Fibroblast of peridontal ligament (primary cell): ENCODE measurements around the gene MAPKAP1.
"Not testable (repeated sequence)": the region's sequence is repeated elsewhere in the genome, so short reads cannot be mapped to it uniquely, and the experiment has no call there.

ENCODE experiments used
- DNase-seq: peaks from one replicate; pipeline ENCODE4 v3.0.0-alpha.2; 2010; ENCODE audit errors: extremely low read depth

The MAPKAP1 gene

GRCh38 chr9:125415583-125416460 is 291.2 kb downstream of the MAPKAP1 start:
- DNase-seq: no peak

GRCh38 chr9:125413579-125413978 is 293.4 kb downstream of the MAPKAP1 start:
- no peak for DNase-seq

DNA sequence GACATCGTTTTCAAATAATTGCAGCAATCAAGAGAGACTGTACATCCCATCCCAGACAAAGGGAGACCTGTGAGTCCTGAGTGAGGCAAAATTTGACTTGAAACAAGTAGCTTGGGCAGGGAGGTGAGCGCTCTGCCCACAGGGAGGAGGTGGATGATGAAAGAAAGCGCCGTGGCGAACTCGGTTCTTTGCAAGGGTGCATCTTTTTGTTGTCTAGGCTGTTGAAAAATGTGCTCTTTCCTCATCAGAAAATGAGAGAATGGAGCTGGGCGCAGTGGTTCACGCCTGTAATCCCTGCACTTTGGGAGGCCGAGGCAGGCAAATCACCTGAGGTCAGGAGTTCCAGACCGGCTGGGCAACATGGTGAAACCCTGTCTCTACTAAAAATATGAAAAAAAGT is 294.8 kb downstream of the MAPKAP1 start:
- no peak for DNase-seq

DNA sequence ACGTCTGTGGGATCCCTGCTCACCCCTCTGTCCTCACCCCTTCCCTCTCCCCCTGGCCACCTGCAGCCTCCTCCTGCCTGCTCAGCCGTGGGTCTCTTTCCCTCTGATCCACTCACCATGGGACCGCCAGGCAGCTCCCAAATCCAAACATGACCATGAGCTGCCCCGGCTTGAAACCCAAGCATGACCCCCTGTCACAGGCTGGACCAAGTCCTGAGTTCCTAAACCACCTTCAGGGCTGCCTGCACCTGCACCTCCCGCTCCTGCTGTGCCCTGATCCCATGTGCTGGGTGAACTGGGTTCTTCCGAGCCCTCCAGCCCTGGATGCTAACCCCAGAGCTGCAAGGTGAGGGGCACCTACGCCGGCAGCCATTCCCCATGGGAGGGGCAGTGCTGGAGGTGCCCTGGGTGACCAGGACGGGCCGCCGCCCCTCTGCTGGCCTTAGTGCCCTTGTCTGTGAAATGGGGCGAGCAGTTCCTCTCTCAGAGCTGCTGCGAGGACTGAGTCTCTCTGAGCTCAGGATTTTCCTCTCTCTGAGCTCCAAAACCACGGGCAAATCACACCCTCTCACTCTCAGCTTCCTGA is 295.7 kb downstream of the MAPKAP1 start:
- DNase-seq: no peak

DNA sequence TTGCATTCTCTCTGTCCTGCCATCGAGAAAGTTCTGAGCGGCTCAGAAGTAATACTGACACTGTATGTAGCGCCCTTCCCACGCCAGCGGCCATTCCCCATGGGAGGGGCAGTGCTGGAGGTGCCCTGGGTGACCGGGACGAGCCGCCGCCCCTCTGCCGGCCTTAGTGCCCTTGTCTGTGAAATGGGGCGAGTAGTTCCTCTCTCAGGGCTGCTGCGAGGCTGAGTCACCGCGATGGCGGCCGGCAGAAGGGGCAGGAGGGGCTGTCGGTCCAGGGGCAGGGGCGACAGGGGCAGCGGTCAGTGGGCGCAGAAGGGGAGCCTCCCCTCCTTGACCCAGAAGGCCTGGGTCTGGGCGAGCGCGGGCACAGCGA is 296.5 kb downstream of the MAPKAP1 start:
- DNase-seq: no peak

DNA sequence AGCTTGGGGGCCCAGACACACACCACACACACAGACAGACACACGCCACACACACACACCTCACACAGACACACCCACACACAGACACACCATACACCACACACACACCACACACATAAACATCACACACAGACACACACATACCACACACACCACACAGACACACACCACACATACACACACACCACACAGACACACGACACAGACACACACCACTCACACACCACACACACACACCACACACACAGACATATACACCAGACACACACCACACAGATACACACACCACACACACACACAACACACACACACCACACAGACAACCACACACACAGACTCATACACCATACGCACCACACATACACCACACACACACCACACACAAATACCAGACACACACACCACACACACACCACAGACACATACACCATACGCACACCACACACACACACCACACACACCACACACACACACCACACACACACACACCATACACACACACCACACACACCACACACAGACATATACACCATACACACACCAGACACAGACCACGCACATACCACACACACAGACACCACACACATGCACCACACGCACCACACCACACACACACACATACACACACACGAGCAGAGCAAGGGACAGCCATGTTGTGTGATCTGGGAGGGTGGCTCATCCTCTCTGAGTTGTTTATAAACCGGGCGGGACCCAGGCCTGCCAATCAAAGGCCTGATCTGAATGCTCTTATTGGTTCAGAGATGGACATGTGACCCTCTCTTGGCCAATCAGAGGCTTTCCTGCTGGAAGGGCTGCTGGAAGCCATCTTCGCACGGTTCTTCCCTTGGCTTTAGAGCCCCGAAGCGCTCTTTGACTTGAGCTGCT is 297.1 kb downstream of the MAPKAP1 start:
- peak; percentile 22 for DNase-seq

DNA sequence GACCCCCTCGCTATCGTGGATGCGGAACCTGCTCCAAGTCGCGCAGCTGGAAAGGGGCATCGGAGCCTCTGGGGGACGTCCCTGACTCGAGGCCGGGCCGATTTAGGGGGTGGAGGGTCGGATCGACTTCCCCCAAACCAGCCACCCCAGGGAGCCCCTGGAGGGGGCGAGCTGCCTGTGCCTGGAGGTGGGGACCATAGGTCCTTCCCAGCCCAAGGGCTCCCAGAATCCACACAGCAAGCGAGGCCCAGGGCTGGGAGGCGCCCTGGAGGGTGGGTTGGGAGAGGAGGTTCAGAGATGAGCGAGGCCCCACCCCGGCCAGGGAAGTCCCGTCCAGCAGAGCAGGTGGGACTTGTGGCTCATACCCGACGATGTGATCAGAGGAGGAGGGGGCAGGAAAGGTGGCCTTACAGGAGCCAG is 297.8 kb downstream of the MAPKAP1 start:
- DNase-seq: no peak

GRCh38 chr9:125407974-125408900 is 298.8 kb downstream of the MAPKAP1 start:
- DNase-seq: peak; percentile 57

DNA sequence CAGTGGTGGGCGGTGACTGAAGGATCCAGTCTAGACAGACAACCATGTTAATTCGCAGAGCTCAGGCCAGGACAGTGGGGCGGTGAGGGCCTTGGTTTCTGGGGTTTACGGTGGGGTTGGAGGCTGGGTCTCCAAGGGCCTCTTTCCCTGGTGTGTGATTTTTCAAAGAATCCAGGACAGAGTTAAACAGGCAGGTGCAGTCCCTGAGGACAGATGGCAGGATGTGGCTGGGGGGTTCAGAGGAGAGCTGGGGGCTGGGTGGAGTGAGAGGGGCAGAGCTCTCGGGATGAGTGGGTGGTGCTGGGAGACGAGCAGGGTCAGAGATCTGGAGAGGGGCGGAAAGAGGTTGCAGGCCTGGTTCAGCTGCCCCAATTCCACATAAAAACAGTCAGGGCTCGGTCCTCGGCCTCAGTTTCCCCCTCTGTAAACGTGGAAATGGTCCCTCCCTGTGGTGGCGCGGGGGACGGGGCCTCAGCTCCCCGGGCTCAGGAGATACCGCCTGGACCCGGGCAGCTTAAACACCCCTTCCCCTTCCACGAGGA is 299.5 kb downstream of the MAPKAP1 start:
- no peak for DNase-seq

DNA sequence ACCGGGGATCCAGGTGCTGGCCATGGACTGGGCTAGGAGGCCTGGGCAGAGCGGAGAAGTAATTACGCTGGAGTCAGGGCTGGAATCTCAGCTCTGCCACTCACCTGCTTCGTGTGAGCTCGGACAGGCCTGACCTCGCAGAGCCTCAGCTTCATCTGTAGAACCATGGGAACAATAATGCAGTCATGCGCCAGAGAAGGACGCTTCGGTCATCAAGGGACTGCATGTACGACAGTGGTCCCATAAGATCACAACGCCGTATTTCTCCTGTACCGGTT is 300.3 kb downstream of the MAPKAP1 start:
- DNase-seq: no peak

DNA sequence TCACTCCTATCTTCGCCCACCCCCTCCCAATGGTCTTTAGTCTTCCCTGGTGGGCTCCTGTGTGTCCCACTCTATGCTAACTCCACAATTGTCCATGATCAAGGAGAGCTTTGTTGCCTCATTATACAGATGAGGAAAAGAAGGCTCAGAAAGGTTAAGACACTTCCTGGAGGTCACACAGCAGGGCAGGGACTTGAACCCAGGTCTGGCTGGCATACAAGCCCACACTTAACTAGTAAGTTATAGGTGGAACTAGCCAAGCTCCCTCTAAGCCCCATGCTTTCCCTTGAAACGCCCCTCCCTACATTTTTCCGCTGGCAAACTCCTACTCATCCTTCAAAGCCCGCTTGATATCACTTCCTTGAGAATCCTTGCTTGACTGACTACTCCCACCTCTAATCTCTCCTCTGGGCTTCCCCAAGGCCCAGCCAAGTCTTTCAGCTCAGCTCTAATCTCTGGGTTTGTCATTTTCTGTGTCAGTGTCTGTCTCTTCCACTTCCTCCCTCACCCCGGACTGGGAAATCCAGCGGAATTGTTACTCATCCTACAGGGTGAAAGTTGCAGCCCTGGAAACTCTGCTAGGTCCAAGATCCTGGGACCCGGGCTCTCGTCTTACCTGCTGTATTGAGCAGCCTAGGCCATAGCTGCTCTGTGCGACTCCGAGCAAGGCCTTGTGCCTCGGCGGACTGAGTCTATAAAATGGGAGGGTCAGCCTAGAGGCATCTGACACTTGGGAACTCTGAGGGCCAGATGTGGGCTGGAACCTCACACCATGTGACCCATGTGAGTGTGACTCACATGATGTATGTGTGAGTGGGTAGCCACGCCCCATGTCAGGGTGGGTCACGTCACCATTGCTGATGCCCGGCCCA is 300.8 kb downstream of the MAPKAP1 start:
- DNase-seq: no peak

- DNase-seq: no peak
Observed at GRCh38 chr9:125404733-125405132, 302.3 kb downstream of the MAPKAP1 start.

GRCh38 chr9:125400725-125401716 is 306.0 kb downstream of the MAPKAP1 start:
- DNase-seq: no peak

DNA sequence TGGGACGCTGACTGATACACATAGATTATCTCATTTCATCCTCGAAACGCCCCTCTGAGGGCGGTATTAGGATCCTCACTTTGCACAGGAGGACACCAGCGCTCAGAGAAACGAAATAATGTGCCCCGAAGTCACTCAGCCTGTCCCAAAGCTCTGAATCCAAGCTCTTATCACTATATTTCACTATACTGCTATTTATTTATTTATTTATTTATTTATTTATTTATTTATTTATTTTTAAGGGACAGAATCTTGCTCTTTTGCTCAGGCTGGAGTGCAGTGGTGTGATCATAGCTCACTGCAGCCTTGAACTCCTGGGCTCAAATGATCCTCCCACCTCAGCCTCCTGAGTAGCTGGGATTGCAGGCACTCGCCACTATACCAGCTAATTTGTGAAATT is 306.8 kb downstream of the MAPKAP1 start:
- DNase-seq: not testable (repeated sequence)

DNA sequence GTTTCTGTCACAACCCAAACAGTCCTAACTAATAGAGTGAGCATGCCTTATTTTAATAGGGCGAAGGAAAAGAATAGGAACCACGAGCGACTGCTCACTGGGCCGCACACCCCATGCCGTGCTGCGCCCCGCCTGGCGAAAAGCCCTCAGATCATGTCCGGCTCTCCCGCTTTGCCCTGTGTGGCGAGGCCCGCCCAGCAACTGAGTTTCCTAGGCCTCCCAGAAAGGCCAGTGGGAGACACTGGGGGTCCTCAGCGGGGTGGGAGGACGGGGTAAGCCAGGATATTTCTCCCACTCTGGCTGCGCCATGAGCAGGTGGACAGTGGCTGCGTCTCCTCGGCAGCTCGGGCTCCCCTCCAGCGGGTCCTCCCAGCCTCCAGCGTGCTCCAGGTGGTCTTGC is 307.3 kb downstream of the MAPKAP1 start:
- no peak for DNase-seq

DNA sequence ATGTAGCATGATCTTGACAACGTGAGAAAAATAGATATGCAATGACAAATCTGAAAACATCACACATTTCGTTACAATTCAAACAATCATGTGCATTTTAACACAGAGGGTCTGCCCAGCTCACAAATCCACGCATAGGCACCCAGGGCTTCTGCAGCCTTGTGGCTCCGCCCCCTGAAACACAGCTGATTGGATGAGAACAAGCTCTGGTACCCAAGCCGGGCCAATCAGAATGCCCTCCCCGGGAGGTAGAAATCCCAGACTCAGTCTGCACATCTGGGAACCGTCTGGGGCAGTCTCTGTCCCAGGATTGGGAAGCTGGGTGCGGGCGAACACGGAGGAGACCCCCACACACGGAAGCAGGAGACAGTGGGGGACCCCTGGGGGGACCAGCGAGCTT is 307.8 kb downstream of the MAPKAP1 start:
- no peak for DNase-seq

DNA sequence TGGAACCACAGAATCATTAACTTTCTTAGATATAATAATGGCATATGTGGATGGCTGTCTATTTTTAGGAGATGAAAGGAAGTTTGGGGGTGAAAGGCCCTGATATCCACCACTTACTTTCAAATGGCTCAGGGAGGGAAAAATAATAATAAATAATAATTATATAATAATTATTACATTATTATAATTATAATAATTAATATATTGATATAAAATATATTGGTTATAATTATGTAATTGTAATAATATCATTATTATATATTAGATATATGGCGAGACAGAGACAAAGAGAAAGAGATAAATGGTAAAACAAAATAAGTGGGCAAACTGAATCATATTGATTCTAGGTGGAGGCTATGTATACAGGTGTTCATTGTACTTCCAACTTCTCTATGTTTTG is 308.8 kb downstream of the MAPKAP1 start:
- DNase-seq: no peak

DNA sequence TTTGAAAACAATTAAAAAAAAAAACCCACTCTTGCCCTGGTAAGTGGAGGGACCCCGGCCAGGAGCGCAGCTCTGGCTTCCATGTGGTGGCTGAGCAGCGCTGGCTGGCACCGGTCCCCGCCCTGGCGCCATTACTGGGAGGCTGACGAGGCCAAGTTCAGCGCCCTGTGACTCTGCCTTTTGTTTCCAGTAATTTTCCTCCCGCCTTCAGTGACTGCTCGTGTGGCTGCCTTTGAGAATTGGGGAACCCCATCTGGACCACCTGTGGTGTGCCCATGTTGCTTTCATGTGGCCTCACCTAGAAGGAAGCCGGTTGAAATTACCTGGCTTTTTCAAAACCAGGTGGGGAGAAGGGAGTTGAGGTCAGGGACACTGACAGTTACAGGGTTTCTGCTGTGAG is 309.3 kb downstream of the MAPKAP1 start:
- peak; percentile 18 for DNase-seq

- DNase-seq: no peak
Observed at GRCh38 chr9:125396799-125397198, 310.2 kb downstream of the MAPKAP1 start.
